Gastrocnemius medialis (tissue), 4 donors: ENCODE data around the gene MPV17.

Experiments used
- CTCF ChIP-seq, 5 experiments: fragments of 450-650 bp in 3 of 5; fragments of 200-600 bp in 2 of 5; sonication (generic) in 2 of 5; IDR thresholded peaks in 4 of 5; conservative IDR thresholded peaks in 1 of 5; 1 replicate in 4 of 5; 2 replicates in 1 of 5; pipeline ENCODE4 v1.5.1; 2016 to 2019; ENCODE audit warnings: antibody characterized with exemption in 5 of 5, mild to moderate bottlenecking in 3 of 5, moderate library complexity in 3 of 5
- POLR2A ChIP-seq, 2 donors: fragments of 450-650 bp; IDR thresholded peaks; one replicate each; pipeline ENCODE4 v1.6.1; 2017; ENCODE audit warnings: antibody characterized with exemption in 2 of 2, mild to moderate bottlenecking in 2 of 2, moderate library complexity in 2 of 2

- no peak for TF ChIP-seq CTCF (IDR thresholded peaks at IDR 0.05 in 4 of 5, conservative IDR thresholded peaks at IDR 0.05 in 1 of 5)
- no peak for TF ChIP-seq POLR2A (IDR thresholded peaks at IDR 0.05)
Observed at GRCh38 chr2:27363933-27364332, 41.0 kb upstream of the MPV17 start.
